22Rv1 (cell line): ENCODE results near the gene ITGBL1.

Source experiments
- CTCF ChIP-seq: fragments of 450-650 bp; IDR thresholded peaks from 2 replicates; pipeline ENCODE4 v1.5.1; 2017; ENCODE audit warnings: mild to moderate bottlenecking
- ZFX ChIP-seq: fragments of 450-650 bp; IDR thresholded peaks from 2 replicates; pipeline ENCODE4 v1.6.1; 2017; ENCODE audit warnings: antibody characterized with exemption, borderline replicate concordance

- TF ChIP-seq CTCF (no peak), ZFX (no peak)
Observed at GRCh38 chr13:101627556-101627943, 175.1 kb downstream of the ITGBL1 start.
